ENCODE results near the gene TCF19. TPM values are rescaled to one million over a fixed set of nuclear protein-coding genes. Genes with fewer than 3 reads are reported as not detected.

Gene TCF19
- polyA plus RNA-seq, 1 donor from 2014 or later = 3.6 TPM

DNA sequence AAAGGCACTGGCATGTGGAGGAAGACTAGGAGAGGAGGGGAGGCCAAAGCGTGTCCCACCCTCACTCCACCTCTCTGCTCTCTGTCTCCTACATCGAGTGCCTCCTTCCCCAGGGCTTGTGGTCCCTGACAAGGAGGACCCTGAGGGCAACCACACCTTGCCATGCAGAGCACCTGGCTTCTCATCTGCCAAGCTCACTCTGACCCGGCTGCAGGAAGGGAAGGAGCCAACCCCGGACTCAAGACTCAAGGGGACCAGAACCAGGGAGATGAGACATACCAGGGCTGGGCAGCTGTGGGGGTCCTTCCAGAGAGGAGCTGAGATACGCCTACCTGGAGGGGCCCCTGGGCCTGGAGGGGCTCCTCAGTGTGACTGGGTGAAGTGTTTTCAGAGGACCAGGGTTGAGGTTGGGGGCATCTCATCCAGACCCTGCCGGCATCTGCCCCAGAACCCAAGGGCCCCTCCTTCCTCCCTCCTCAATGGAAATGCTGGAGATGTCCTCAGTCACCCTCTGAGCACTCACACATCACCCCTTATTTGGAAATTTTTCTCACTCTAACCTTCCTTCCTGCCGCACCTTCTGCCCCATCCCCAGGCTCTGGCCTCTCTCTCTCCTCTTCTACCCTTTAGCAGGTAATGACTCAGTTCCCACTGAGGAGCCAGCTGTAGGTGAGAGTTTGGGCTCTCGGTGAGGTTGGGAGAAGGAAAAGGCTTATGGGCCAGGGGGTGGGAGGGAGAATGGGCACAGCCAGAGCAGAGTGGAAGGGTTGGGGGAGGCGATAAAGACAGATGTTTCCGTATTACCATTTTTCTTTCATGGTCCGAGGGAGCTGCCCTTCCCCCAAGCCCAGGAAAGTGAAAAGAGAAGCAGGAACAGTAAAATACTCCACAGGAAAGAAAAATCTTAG lies 44.1 kb downstream of the TCF19 start:
- H3K79me2 ChIP-seq (replicated peaks; ENCODE audit: insufficient read depth, low read length) = no peaks in the 10 kb centered on the region
- H3K9me3 ChIP-seq (ENCODE audit: low read length) = no peaks in the 10 kb centered on the region
- H3K4me2 ChIP-seq (ENCODE audit: low read length) = no peak overlapping the region
- no peak overlapping the region for H3K4me3 ChIP-seq (ENCODE audit: low read length)
- no peak for TF ChIP-seq MXI1 (conservative IDR thresholded peaks at IDR 0.05; ENCODE audit: poor library complexity, severe bottlenecking)
- no peak for TF ChIP-seq EP300 (conservative IDR thresholded peaks at IDR 0.05; ENCODE audit: poor library complexity, severe bottlenecking)
- no peak for TF ChIP-seq TAF1 (IDR thresholded peaks at IDR 0.05; ENCODE audit: low read depth)
- TF ChIP-seq, protein P1, sequence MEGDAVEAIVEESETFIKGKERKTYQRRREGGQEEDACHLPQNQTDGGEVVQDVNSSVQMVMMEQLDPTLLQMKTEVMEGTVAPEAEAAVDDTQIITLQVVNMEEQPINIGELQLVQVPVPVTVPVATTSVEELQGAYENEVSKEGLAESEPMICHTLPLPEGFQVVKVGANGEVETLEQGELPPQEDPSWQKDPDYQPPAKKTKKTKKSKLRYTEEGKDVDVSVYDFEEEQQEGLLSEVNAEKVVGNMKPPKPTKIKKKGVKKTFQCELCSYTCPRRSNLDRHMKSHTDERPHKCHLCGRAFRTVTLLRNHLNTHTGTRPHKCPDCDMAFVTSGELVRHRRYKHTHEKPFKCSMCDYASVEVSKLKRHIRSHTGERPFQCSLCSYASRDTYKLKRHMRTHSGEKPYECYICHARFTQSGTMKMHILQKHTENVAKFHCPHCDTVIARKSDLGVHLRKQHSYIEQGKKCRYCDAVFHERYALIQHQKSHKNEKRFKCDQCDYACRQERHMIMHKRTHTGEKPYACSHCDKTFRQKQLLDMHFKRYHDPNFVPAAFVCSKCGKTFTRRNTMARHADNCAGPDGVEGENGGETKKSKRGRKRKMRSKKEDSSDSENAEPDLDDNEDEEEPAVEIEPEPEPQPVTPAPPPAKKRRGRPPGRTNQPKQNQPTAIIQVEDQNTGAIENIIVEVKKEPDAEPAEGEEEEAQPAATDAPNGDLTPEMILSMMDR (IDR thresholded peaks at IDR 0.05; ENCODE audit: poor library complexity, severe bottlenecking) = no peak
- TF ChIP-seq POLR2AphosphoS5 (IDR thresholded peaks at IDR 0.05) = no peak
- TF ChIP-seq EZH2 (IDR thresholded peaks at IDR 0.05; ENCODE audit: borderline replicate concordance, insufficient read depth, low read length, poor library complexity, severe bottlenecking) = no peak
- TF ChIP-seq, protein P2, sequence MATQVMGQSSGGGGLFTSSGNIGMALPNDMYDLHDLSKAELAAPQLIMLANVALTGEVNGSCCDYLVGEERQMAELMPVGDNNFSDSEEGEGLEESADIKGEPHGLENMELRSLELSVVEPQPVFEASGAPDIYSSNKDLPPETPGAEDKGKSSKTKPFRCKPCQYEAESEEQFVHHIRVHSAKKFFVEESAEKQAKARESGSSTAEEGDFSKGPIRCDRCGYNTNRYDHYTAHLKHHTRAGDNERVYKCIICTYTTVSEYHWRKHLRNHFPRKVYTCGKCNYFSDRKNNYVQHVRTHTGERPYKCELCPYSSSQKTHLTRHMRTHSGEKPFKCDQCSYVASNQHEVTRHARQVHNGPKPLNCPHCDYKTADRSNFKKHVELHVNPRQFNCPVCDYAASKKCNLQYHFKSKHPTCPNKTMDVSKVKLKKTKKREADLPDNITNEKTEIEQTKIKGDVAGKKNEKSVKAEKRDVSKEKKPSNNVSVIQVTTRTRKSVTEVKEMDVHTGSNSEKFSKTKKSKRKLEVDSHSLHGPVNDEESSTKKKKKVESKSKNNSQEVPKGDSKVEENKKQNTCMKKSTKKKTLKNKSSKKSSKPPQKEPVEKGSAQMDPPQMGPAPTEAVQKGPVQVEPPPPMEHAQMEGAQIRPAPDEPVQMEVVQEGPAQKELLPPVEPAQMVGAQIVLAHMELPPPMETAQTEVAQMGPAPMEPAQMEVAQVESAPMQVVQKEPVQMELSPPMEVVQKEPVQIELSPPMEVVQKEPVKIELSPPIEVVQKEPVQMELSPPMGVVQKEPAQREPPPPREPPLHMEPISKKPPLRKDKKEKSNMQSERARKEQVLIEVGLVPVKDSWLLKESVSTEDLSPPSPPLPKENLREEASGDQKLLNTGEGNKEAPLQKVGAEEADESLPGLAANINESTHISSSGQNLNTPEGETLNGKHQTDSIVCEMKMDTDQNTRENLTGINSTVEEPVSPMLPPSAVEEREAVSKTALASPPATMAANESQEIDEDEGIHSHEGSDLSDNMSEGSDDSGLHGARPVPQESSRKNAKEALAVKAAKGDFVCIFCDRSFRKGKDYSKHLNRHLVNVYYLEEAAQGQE (IDR thresholded peaks at IDR 0.05; ENCODE audit: borderline replicate concordance) = no peak
- TF ChIP-seq SMC3 (conservative IDR thresholded peaks at IDR 0.05; ENCODE audit: poor library complexity) = no peak
- no peak for TF ChIP-seq RAD21 (conservative IDR thresholded peaks at IDR 0.05)
- no peak overlapping the region for H3K27ac ChIP-seq (ENCODE audit: low read length)
- H3K9me2 ChIP-seq (ENCODE audit: insufficient read depth, low read length) = no peaks in the 10 kb centered on the region
- H2AFZ ChIP-seq (ENCODE audit: low read depth, low read length) = no peak overlapping the region
- no peak overlapping the region for H3K9ac ChIP-seq (ENCODE audit: low read length)
- no peaks in the 10 kb centered on the region for H3K36me3 ChIP-seq (ENCODE audit: insufficient read depth, low read length)
- no peaks in the 10 kb centered on the region for H3K27me3 ChIP-seq (ENCODE audit: insufficient read depth, low read depth, low read length)
- no peaks in the 10 kb centered on the region for H4K20me1 ChIP-seq (ENCODE audit: insufficient read depth)
- H3F3A ChIP-seq (ENCODE audit: insufficient read depth, low read length, poor library complexity, severe bottlenecking) = no peaks in the 10 kb centered on the region

DNA sequence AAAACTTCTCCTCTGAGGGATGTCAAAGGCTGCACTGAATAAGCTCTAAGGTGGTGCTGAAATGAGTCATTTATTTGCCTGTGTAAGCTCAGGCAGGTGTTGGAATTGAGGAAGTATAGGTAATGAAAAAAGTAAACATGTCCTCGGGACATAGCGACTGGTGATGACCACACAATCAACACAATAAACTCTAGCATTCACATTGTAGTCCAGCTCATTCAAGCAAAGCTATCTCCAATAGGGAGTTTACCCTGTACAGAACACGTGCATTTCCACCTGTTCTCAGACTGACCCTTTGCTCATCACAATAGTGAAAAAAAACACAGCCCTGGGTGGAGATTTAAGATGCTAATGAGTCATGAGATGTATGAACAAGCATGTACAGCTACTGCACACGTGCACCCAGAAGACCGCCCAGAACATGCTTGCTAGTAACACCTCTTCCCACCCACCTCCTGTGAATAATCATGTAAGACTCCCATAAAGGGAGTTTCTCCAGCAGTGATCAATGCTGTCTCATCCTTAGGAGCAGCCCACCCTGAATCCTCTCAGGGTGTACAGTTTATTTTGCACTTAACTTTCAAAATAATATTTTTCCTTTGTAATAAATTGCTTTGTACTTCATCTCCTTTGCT lies 45.1 kb downstream of the TCF19 start:
- Histone ChIP-seq H3K36me3 (ENCODE audit: insufficient read depth, low read length) (no peaks in the 10 kb centered on the region), H3K79me2 (replicated peaks; ENCODE audit: insufficient read depth, low read length) (no peaks in the 10 kb centered on the region), H3K27ac (ENCODE audit: low read length) (no peak overlapping the region), H3F3A (ENCODE audit: insufficient read depth, low read length, poor library complexity, severe bottlenecking) (no peaks in the 10 kb centered on the region), H2AFZ (ENCODE audit: low read depth, low read length) (no peak overlapping the region), H3K27me3 (ENCODE audit: insufficient read depth, low read depth, low read length) (no peaks in the 10 kb centered on the region), H3K9ac (ENCODE audit: low read length) (no peak overlapping the region), H4K20me1 (ENCODE audit: insufficient read depth) (no peaks in the 10 kb centered on the region), H3K4me3 (ENCODE audit: low read length) (no peak overlapping the region), H3K4me2 (ENCODE audit: low read length) (no peak overlapping the region), H3K9me2 (ENCODE audit: insufficient read depth, low read length) (no peaks in the 10 kb centered on the region), H3K9me3 (ENCODE audit: low read length) (no peaks in the 10 kb centered on the region)
- no peak for TF ChIP-seq EP300 (conservative IDR thresholded peaks at IDR 0.05; ENCODE audit: poor library complexity, severe bottlenecking)
- TF ChIP-seq RAD21 (conservative IDR thresholded peaks at IDR 0.05) = no peak
- no peak for TF ChIP-seq TAF1 (IDR thresholded peaks at IDR 0.05; ENCODE audit: low read depth)
- TF ChIP-seq, protein P1 (IDR thresholded peaks at IDR 0.05; ENCODE audit: poor library complexity, severe bottlenecking) = no peak
- no peak for TF ChIP-seq POLR2AphosphoS5 (IDR thresholded peaks at IDR 0.05)
- TF ChIP-seq EZH2 (IDR thresholded peaks at IDR 0.05; ENCODE audit: borderline replicate concordance, insufficient read depth, low read length, poor library complexity, severe bottlenecking) = no peak
- TF ChIP-seq, protein P2 (IDR thresholded peaks at IDR 0.05; ENCODE audit: borderline replicate concordance) = no peak
- TF ChIP-seq MXI1 (conservative IDR thresholded peaks at IDR 0.05; ENCODE audit: poor library complexity, severe bottlenecking) = no peak
- no peak for TF ChIP-seq SMC3 (conservative IDR thresholded peaks at IDR 0.05; ENCODE audit: poor library complexity)
